Measurements from ENCODE around the gene SLC26A9. TPM values are rescaled to one million over a fixed set of nuclear protein-coding genes. Genes with fewer than 3 reads are reported as not detected.
A peak's percentile ranks its signal among the peaks of the same experiment; 100 is the strongest.

Gene SLC26A9
- total and polyA plus RNA-seq, 2 of the 4 experiments (the other 2 are of a cell fraction) = not detected

DNA sequence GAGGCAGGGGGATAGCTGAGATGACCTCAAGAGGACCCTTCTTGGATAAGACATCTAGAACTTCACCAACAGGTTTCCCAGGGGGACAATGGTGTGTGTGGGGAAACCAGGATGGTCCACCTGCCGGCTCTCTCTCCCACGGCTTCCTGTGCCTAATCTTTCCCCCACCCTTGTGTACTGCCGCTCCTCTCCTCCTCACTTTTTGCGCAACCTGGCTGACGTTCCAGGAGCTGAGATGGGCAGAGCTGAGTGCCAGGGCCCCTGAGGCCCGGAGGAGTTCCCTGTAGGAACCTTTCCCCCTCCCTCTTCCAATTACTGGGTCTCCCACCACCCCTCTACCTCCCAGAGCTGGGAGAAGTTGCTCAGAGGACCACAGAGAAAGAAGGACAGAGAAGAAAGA lies 6.9 kb downstream of the SLC26A9 start:
- Histone ChIP-seq H2BK20ac (ENCODE audit: low read depth, low read length) (peak overlapping the region; percentile 62), H4K91ac (ENCODE audit: insufficient read depth, low read depth, low read length) (peak overlapping the region; percentile 41; the same call in 1 of the 2 replicates), H3K23ac (ENCODE audit: low read depth, low read length) (no peak overlapping the region), H2AK9ac (replicated peaks; ENCODE audit: low read depth, low read length, poor library complexity) (no peak overlapping the region), H3K14ac (replicated peaks; ENCODE audit: low read depth, low read length) (no peak overlapping the region), H4K8ac (ENCODE audit: low read depth in 2 of 2, low read length in 2 of 2) (no peak overlapping the region), H2BK15ac (ENCODE audit: low read depth, low read length) (peak overlapping the region; percentile 1; the same call in 1 of the 3 replicates), H2BK5ac (ENCODE audit: low read depth, low read length, poor library complexity, severe bottlenecking) (no peak overlapping the region), H3K18ac (ENCODE audit: low read depth, low read length) (no peak overlapping the region), H4K5ac (ENCODE audit: low read depth, low read length) (no peak overlapping the region), H4K20me1 (ENCODE audit: insufficient read depth, low read length) (no peaks in the 10 kb centered on the region), H3K4me2 (ENCODE audit: low read depth, low read length) (no peak overlapping the region), H3K36me3 (ENCODE audit: control insufficient read depth, insufficient read depth, low read length) (no peaks in the 10 kb centered on the region), H3K4ac (ENCODE audit: low read depth, low read length) (peak overlapping the region; percentile 32; the same call in 1 of the 2 replicates), H2BK120ac (ENCODE audit: low read depth, low read length) (peak overlapping the region; percentile 30; the same call in 1 of the 2 replicates), H3K4me1 (ENCODE audit: control insufficient read depth, insufficient read depth, low read length) (peaks cover 7% of the 10 kb centered on the region), H3K9me1 (ENCODE audit: insufficient read depth, low read length) (peaks cover 5% of the 10 kb centered on the region; the same call in 1 of the 2 replicates), H2AK5ac (ENCODE audit: low read depth, low read length) (peak overlapping the region; percentile 33; the same call in 1 of the 2 replicates), H2AFZ (replicated peaks; ENCODE audit: low read length, poor library complexity) (no peak overlapping the region), H3K9ac (ENCODE audit: low read depth, low read length) (no peak overlapping the region), H3K27me3 (ENCODE audit: control insufficient read depth, insufficient read depth, low read length) (peaks cover 15% of the 10 kb centered on the region), H3K27ac (ENCODE audit: insufficient read depth, low read length) (no peak overlapping the region), H3K4me3 (ENCODE audit: insufficient read depth, low read depth, low read length) (no peak overlapping the region), H3K9me3 (ENCODE audit: control insufficient read depth, insufficient read depth, low read length) (no peaks in the 10 kb centered on the region), H3K79me1 (ENCODE audit: low read depth in 1 of 2, low read length in 2 of 2) (no peaks in the 10 kb centered on the region), H3K56ac (ENCODE audit: extremely low read depth, insufficient read depth, low read length) (no peak overlapping the region)
- DNase-seq (no peak), ATAC-seq (ENCODE audit: low read depth) (no peak)
- TF ChIP-seq CEBPB (IDR thresholded peaks at IDR 0.05; ENCODE audit: low read depth, low read length) (no peak), FOS (IDR thresholded peaks at IDR 0.05; ENCODE audit: low read depth, low read length) (no peak), RAD21 (IDR thresholded peaks at IDR 0.05; ENCODE audit: low read length) (no peak), BHLHE40 (IDR thresholded peaks at IDR 0.05; ENCODE audit: low read depth, low read length) (no peak), POLR2A (IDR thresholded peaks at IDR 0.05; ENCODE audit: low read depth, low read length) (no peak), MXI1 (IDR thresholded peaks at IDR 0.05; ENCODE audit: borderline replicate concordance, low read depth, low read length) (no peak)
- TF ChIP-seq, protein P1, sequence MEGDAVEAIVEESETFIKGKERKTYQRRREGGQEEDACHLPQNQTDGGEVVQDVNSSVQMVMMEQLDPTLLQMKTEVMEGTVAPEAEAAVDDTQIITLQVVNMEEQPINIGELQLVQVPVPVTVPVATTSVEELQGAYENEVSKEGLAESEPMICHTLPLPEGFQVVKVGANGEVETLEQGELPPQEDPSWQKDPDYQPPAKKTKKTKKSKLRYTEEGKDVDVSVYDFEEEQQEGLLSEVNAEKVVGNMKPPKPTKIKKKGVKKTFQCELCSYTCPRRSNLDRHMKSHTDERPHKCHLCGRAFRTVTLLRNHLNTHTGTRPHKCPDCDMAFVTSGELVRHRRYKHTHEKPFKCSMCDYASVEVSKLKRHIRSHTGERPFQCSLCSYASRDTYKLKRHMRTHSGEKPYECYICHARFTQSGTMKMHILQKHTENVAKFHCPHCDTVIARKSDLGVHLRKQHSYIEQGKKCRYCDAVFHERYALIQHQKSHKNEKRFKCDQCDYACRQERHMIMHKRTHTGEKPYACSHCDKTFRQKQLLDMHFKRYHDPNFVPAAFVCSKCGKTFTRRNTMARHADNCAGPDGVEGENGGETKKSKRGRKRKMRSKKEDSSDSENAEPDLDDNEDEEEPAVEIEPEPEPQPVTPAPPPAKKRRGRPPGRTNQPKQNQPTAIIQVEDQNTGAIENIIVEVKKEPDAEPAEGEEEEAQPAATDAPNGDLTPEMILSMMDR (conservative IDR thresholded peaks at IDR 0.05; ENCODE audit: low read depth, low read length) = no peak
- TF ChIP-seq, protein P2, sequence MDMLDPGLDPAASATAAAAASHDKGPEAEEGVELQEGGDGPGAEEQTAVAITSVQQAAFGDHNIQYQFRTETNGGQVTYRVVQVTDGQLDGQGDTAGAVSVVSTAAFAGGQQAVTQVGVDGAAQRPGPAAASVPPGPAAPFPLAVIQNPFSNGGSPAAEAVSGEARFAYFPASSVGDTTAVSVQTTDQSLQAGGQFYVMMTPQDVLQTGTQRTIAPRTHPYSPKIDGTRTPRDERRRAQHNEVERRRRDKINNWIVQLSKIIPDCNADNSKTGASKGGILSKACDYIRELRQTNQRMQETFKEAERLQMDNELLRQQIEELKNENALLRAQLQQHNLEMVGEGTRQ (IDR thresholded peaks at IDR 0.05; ENCODE audit: low read depth, low read length) = no peak
- BruUV-seq (replicated peaks) = no TSS peak
- intact Hi-C loops (cut with micrococcal nuclease) (no loop called here), dilution Hi-C loops (cut with HindIII; ENCODE audit: low sequenced_read_pairs, unreplicated experiment) (no loop called here), in situ Hi-C loops (cut with MboI; ENCODE audit: low sequenced_read_pairs) (no loop called here)
- POLR2A ChIA-PET (ENCODE audit: unreplicated experiment) = no interaction called here
- no CpG with 5 or more reads among the region's 6 CpGs for WGBS, 2 experiments (ENCODE audit: extremely low coverage in 2 of 2, insufficient read length in 1 of 2)
- CTCF ChIA-PET = no interaction called here
